Neural cell (in vitro differentiated cells): ENCODE measurements around the gene DGKI. TPM values are rescaled to one million over a fixed set of nuclear protein-coding genes. Genes with fewer than 3 reads are reported as not detected.

Experiments used
- H2AFZ ChIP-seq: fragments of 200-600, 300-800 bp; sonication (generic), shearing (Covaris generic); 2 replicates; pipeline ENCODE4 v1.6.0; 2014; ENCODE audit warnings: low read depth, mild to moderate bottlenecking, antibody characterized with exemption, low read length, moderate library complexity
- H3F3A ChIP-seq: fragments of 200-600 bp; shearing (Covaris generic); 2 replicates; pipeline ENCODE4 v1.6.1; 2016; ENCODE audit warnings: mild to moderate bottlenecking, moderate library complexity, mixed read lengths, antibody characterized with exemption, low read length; ENCODE audit not compliant: insufficient read depth, poor library complexity, severe bottlenecking
- H3K27ac ChIP-seq: fragments of 200-600, 300-800 bp; sonication (generic), shearing (Covaris generic); 2 replicates; pipeline ENCODE4 v1.5.1; 2014; ENCODE audit warnings: mild to moderate bottlenecking, low read length, moderate library complexity
- H3K27me3 ChIP-seq: fragments of 300-800, 200-600 bp; sonication (generic), shearing (Covaris generic); 2 replicates; pipeline ENCODE4 v1.6.0; 2014; ENCODE audit warnings: mild to moderate bottlenecking, low read depth, low read length, moderate library complexity; ENCODE audit not compliant: insufficient read depth
- H3K36me3 ChIP-seq: fragments of 300-800, 200-600 bp; sonication (generic), shearing (Covaris generic); 2 replicates; pipeline ENCODE4 v1.5.1; 2014; ENCODE audit warnings: mild to moderate bottlenecking, antibody characterized with exemption, low read length, moderate library complexity; ENCODE audit not compliant: insufficient read depth
- H3K4me2 ChIP-seq: fragments of 300-800, 200-600 bp; sonication (generic), shearing (Covaris generic); 2 replicates; pipeline ENCODE4 v1.6.0; 2014; ENCODE audit warnings: mild to moderate bottlenecking, low read length
- H3K4me3 ChIP-seq: fragments of 300-800, 200-600 bp; sonication (generic), shearing (Covaris generic); 2 replicates; pipeline ENCODE4 v1.5.1; 2014; ENCODE audit warnings: mild to moderate bottlenecking, low read length, moderate library complexity
- H3K79me2 ChIP-seq: fragments of 200-600 bp; shearing (Covaris generic); replicated peaks from 2 replicates; pipeline ENCODE4 v1.6.0; 2014; ENCODE audit warnings: mild to moderate bottlenecking, low read length, moderate library complexity; ENCODE audit not compliant: insufficient read depth
- H3K9ac ChIP-seq: fragments of 300-800, 200-600 bp; sonication (generic), shearing (Covaris generic); 2 replicates; pipeline ENCODE4 v1.6.1; 2016; ENCODE audit warnings: mild to moderate bottlenecking, low read length, mixed read lengths
- H3K9me2 ChIP-seq: fragments of 200-600 bp; shearing (Covaris generic); 2 replicates; pipeline ENCODE4 v1.6.1; 2016; ENCODE audit warnings: mild to moderate bottlenecking, low read length, mixed read lengths; ENCODE audit not compliant: insufficient read depth
- H3K9me3 ChIP-seq: fragments of 200-600, 300-800 bp; sonication (generic), shearing (Covaris generic); 2 replicates; pipeline ENCODE4 v1.6.1; 2016; ENCODE audit warnings: mild to moderate bottlenecking, mixed run types, low read length, moderate library complexity, mixed read lengths
- H4K20me1 ChIP-seq: fragments of 200-600 bp; shearing (Covaris generic); 2 replicates; pipeline ENCODE4 v1.6.1; 2016; ENCODE audit warnings: mild to moderate bottlenecking, mixed run types; ENCODE audit not compliant: insufficient read depth
- CTCF ChIP-seq: fragments of 450-650 bp; IDR thresholded peaks from 2 replicates; pipeline ENCODE4 v1.5.1; 2014; ENCODE audit warnings: antibody characterized with exemption, mild to moderate bottlenecking, moderate library complexity; ENCODE audit not compliant: poor library complexity, severe bottlenecking
- EP300 ChIP-seq: fragments of 450-650 bp; conservative IDR thresholded peaks from 2 replicates; pipeline ENCODE4 v1.6.1; 2014; ENCODE audit warnings: antibody characterized with exemption, mild to moderate bottlenecking, moderate library complexity; ENCODE audit not compliant: poor library complexity, severe bottlenecking
- EZH2 ChIP-seq: fragments of 200-600, 300-800 bp; shearing (Covaris generic), sonication (generic); IDR thresholded peaks from 2 replicates; pipeline ENCODE4 v1.6.1; 2014; ENCODE audit warnings: antibody characterized with exemption, low read length, borderline replicate concordance, mild to moderate bottlenecking; ENCODE audit not compliant: insufficient read depth, poor library complexity, severe bottlenecking
- MXI1 ChIP-seq: fragments of 450-650 bp; conservative IDR thresholded peaks from 2 replicates; pipeline ENCODE4 v1.6.1; 2014; ENCODE audit warnings: antibody characterized with exemption, mild to moderate bottlenecking; ENCODE audit not compliant: poor library complexity, severe bottlenecking
- POLR2AphosphoS5 ChIP-seq: IDR thresholded peaks from 2 replicates; pipeline ENCODE4 v1.6.1; 2012
- RAD21 ChIP-seq: fragments of 450-650 bp; conservative IDR thresholded peaks from 2 replicates; pipeline ENCODE4 v1.6.1; 2014; ENCODE audit warnings: antibody characterized with exemption, mild to moderate bottlenecking, moderate library complexity
- SMC3 ChIP-seq: fragments of 450-650 bp; conservative IDR thresholded peaks from 2 replicates; pipeline ENCODE4 v1.6.1; 2014; ENCODE audit warnings: antibody characterized with exemption, mild to moderate bottlenecking, moderate library complexity; ENCODE audit not compliant: poor library complexity
- TAF1 ChIP-seq: IDR thresholded peaks from 2 replicates; pipeline ENCODE4 v1.6.1; 2012; ENCODE audit warnings: low read depth
- polyA plus RNA-seq: library from polyadenylated mRNA; depleted of rRNA; stranded (reverse); fragments of >200 nt; gene quantifications from 2 replicates; pipeline ENCODE4 v1.2.3, GENCODE V29; 2014
- TF ChIP-seq, protein P1 (sequence below): IDR thresholded peaks from 2 replicates; pipeline ENCODE4 v1.6.1; 2012; ENCODE audit warnings: borderline replicate concordance

The DGKI gene
- polyA plus RNA-seq, 1 donor from 2014 or later: 15.8 TPM

DNA sequence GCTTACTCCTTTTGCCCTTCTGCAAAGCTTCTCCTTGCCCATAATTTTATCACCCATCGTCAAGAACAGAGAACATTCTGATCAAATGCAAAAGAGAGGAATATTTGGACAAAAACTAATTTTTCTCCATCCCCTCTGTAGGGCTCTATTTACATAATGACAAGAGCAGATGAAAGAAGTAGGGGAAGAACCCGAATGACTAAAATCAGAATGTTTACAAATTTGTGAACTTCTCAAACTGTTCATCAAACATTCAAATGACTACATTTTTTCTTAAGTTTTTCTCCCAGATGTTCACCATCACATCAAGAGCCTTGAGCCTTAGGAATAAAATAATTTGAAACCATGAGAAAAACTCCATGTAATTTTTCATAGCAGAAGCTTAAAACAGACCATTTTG is 119.4 kb downstream of the DGKI start:
- H3K9me2 ChIP-seq: no peaks in the 10 kb centered on the region
- no peaks in the 10 kb centered on the region for H4K20me1 ChIP-seq
- no peak overlapping the region for H3K4me2 ChIP-seq
- H3K27ac ChIP-seq: no peak overlapping the region
- H3F3A ChIP-seq: no peaks in the 10 kb centered on the region
- no peak overlapping the region for H3K9ac ChIP-seq
- no peak overlapping the region for H3K4me3 ChIP-seq
- H3K36me3 ChIP-seq: no peaks in the 10 kb centered on the region
- H3K79me2 ChIP-seq: no peaks in the 10 kb centered on the region
- no peaks in the 10 kb centered on the region for H3K27me3 ChIP-seq
- H3K9me3 ChIP-seq: no peaks in the 10 kb centered on the region
- no peak overlapping the region for H2AFZ ChIP-seq
- TF ChIP-seq, protein P1, sequence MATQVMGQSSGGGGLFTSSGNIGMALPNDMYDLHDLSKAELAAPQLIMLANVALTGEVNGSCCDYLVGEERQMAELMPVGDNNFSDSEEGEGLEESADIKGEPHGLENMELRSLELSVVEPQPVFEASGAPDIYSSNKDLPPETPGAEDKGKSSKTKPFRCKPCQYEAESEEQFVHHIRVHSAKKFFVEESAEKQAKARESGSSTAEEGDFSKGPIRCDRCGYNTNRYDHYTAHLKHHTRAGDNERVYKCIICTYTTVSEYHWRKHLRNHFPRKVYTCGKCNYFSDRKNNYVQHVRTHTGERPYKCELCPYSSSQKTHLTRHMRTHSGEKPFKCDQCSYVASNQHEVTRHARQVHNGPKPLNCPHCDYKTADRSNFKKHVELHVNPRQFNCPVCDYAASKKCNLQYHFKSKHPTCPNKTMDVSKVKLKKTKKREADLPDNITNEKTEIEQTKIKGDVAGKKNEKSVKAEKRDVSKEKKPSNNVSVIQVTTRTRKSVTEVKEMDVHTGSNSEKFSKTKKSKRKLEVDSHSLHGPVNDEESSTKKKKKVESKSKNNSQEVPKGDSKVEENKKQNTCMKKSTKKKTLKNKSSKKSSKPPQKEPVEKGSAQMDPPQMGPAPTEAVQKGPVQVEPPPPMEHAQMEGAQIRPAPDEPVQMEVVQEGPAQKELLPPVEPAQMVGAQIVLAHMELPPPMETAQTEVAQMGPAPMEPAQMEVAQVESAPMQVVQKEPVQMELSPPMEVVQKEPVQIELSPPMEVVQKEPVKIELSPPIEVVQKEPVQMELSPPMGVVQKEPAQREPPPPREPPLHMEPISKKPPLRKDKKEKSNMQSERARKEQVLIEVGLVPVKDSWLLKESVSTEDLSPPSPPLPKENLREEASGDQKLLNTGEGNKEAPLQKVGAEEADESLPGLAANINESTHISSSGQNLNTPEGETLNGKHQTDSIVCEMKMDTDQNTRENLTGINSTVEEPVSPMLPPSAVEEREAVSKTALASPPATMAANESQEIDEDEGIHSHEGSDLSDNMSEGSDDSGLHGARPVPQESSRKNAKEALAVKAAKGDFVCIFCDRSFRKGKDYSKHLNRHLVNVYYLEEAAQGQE: no peak
- TF ChIP-seq CTCF (no peak), MXI1 (no peak), POLR2AphosphoS5 (no peak), RAD21 (no peak), SMC3 (no peak), EP300 (no peak), TAF1 (no peak), EZH2 (no peak)

DNA sequence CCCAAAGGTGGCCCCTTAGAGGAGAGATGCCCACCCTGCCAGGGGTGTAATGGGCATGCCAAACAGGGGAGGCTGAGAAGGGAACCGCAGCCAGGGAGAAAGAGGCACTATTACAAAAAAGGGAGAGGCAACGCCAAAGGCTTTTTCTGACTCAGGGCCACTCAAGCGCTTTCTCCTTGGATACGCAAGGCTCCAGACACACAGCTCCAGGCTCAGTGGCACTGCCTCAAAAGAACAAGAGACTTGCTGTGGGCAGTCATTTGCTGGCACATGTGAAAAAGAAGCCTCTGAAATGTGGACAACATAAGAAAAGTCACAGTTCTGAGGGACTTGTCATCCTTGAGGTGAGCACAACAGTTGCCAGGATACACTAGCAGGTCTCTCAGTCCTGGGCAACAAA is 128.4 kb downstream of the DGKI start:
- H3K27me3 ChIP-seq: no peaks in the 10 kb centered on the region
- H3K36me3 ChIP-seq: no peaks in the 10 kb centered on the region
- H3K4me2 ChIP-seq: no peak overlapping the region
- H3K9ac ChIP-seq: no peak overlapping the region
- no peaks in the 10 kb centered on the region for H3K79me2 ChIP-seq
- H3K9me3 ChIP-seq: no peaks in the 10 kb centered on the region
- no peaks in the 10 kb centered on the region for H3K9me2 ChIP-seq
- no peak overlapping the region for H2AFZ ChIP-seq
- H3K27ac ChIP-seq: no peak overlapping the region
- TF ChIP-seq RAD21 (no peak), EP300 (no peak), CTCF (no peak), TAF1 (no peak), MXI1 (no peak), SMC3 (no peak)
- no peaks in the 10 kb centered on the region for H4K20me1 ChIP-seq
- no peak overlapping the region for H3K4me3 ChIP-seq
- no peaks in the 10 kb centered on the region for H3F3A ChIP-seq
